Posterior cingulate gyrus (tissue), 11 donors: Measurements from ENCODE around the gene CHST8.
"Not testable (repeated sequence)": the region's sequence is repeated elsewhere in the genome, so short reads cannot be mapped to it uniquely, and the experiment has no call there.

Experiments
- DNase-seq, 10 donors: peaks; one replicate each; pipeline versions ENCODE4 v3.0.0 to v3.0.0-alpha.2; 2020 to 2021; ENCODE audit warnings: mixed read lengths in 3 of 10
- intact Hi-C: fragments of 100-400 bp; cut with DNase I; formaldehyde crosslinking; loops from one replicate; pipeline ENCODE4 v1.15.1; 2023

The CHST8 gene

GRCh38 chr19:33621811-33622504, at the start of gene CHST8:
CHST8 (plus strand) TSS chr19:33621953; CDS start chr19:33689262, 67,309 bp downstream.
- peak in 7 of 10 donors; percentile 40 to 92 (median 60) for DNase-seq
- intact Hi-C loops: no loop called here

GRCh38 chr19:33572929-33573328, 48.8 kb upstream of the CHST8 start:
- intact Hi-C loops: no loop called here
- DNase-seq: no peak

GRCh38 chr19:33574824-33575223, 46.9 kb upstream of the CHST8 start:
- DNase-seq: no peak
- intact Hi-C loops: no loop called here

- intact Hi-C loops: no loop called here
- DNase-seq: peak in 1 of 10 donors; percentile 43
Measured at GRCh38 chr19:33578697-33579096, 43.1 kb upstream of the CHST8 start.

- DNase-seq: no peak
- intact Hi-C loops: no loop called here
Measured at GRCh38 chr19:33580026-33580644, 41.6 kb upstream of the CHST8 start.

- peak in 3 of 10 donors; percentile 19 to 41 (median 23) for DNase-seq
- intact Hi-C loops: no loop called here
Measured at GRCh38 chr19:33580645-33581037, 41.1 kb upstream of the CHST8 start.

GRCh38 chr19:33582914-33583313, 38.8 kb upstream of the CHST8 start:
- no peak for DNase-seq
- intact Hi-C loops: no loop called here

GRCh38 chr19:33587150-33587549, 34.6 kb upstream of the CHST8 start:
- DNase-seq: no peak
- intact Hi-C loops: no loop called here

- intact Hi-C loops: no loop called here
- no peak for DNase-seq
Measured at GRCh38 chr19:33590224-33590623, 31.5 kb upstream of the CHST8 start.

GRCh38 chr19:33595783-33596182, 26.0 kb upstream of the CHST8 start:
- intact Hi-C loops: no loop called here
- DNase-seq: no peak

- intact Hi-C loops: no loop called here
- DNase-seq: peak in 1 of 10 donors; percentile 7
Measured at GRCh38 chr19:33601583-33601982, 20.2 kb upstream of the CHST8 start.

GRCh38 chr19:33602576-33603204, 19.1 kb upstream of the CHST8 start:
- intact Hi-C loops: no loop called here
- DNase-seq: peak in 1 of 10 donors; percentile 34

GRCh38 chr19:33603377-33603776, 18.4 kb upstream of the CHST8 start:
- DNase-seq: peak in 1 of 10 donors; percentile 35
- intact Hi-C loops: no loop called here

GRCh38 chr19:33604651-33605050, 17.1 kb upstream of the CHST8 start:
- peak in 1 of 10 donors; percentile 4 for DNase-seq
- intact Hi-C loops: no loop called here

- intact Hi-C loops: not testable (repeated sequence)
- DNase-seq: peak in 1 of 10 donors; percentile 12
Measured at GRCh38 chr19:33605803-33606295, 15.9 kb upstream of the CHST8 start.

- intact Hi-C loops: no loop called here
- peak in 1 of 10 donors; percentile 8 for DNase-seq
Measured at GRCh38 chr19:33606556-33606955, 15.2 kb upstream of the CHST8 start.

- no peak for DNase-seq
- intact Hi-C loops: no loop called here
Measured at GRCh38 chr19:33609353-33609752, 12.4 kb upstream of the CHST8 start.

GRCh38 chr19:33610588-33610987, 11.2 kb upstream of the CHST8 start:
- intact Hi-C loops: no loop called here
- peak in 1 of 10 donors; percentile 14 for DNase-seq

- DNase-seq: peak in 2 of 10 donors; percentile 53 to 76
- intact Hi-C loops: no loop called here
Measured at GRCh38 chr19:33612928-33613619, 8.7 kb upstream of the CHST8 start.

GRCh38 chr19:33613620-33614000, 8.1 kb upstream of the CHST8 start:
- intact Hi-C loops: no loop called here
- DNase-seq: no peak

- intact Hi-C loops: no loop called here
- DNase-seq: peak in 1 of 10 donors; percentile 25
Measured at GRCh38 chr19:33616346-33616745, 5.4 kb upstream of the CHST8 start.
